Measurements from ENCODE around the gene UBE2D2.

Gene UBE2D2

DNA sequence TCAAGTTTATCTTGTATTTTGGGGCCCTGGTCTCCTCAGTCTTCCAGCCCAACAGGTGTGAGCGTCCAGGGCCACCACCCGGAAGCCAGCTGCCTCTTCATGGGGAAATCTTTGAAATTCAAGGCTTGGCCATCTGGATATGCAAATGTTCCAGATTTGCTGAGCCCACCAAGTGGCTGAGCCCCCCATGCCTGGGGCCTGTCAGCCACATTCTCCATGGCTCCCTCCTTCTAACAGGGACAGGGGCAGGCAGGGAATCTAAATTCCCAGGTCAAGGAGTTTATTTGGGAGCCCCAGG, 72.8 kb downstream of the UBE2D2 start:
- H3K27ac ChIP-seq = no peak overlapping the region; the same call in 1 of the 2 replicates
- TF ChIP-seq, protein P1, sequence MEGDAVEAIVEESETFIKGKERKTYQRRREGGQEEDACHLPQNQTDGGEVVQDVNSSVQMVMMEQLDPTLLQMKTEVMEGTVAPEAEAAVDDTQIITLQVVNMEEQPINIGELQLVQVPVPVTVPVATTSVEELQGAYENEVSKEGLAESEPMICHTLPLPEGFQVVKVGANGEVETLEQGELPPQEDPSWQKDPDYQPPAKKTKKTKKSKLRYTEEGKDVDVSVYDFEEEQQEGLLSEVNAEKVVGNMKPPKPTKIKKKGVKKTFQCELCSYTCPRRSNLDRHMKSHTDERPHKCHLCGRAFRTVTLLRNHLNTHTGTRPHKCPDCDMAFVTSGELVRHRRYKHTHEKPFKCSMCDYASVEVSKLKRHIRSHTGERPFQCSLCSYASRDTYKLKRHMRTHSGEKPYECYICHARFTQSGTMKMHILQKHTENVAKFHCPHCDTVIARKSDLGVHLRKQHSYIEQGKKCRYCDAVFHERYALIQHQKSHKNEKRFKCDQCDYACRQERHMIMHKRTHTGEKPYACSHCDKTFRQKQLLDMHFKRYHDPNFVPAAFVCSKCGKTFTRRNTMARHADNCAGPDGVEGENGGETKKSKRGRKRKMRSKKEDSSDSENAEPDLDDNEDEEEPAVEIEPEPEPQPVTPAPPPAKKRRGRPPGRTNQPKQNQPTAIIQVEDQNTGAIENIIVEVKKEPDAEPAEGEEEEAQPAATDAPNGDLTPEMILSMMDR (conservative IDR thresholded peaks at IDR 0.05) = no peak

DNA sequence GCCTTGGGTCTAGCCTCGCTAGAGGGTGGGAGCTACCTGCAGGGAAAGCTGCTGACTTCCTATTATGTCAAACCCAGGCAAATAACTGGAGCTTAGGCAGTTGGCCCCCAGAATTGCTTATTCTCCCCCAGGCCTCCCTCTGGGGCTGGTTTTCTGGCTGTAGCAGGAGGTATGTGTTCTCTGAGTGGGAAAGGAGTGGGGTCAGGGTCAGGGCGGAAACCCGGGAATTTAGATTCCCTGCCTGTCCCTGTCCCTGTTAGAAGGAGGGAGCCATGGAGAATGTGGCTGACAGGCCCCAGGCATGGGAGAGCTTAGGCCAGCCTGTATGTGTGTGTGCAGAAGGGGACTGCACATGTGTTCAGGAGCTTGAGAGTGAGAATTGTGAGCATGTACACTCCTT, 73.4 kb downstream of the UBE2D2 start:
- TF ChIP-seq, protein P1 (conservative IDR thresholded peaks at IDR 0.05) = no peak
- H3K27ac ChIP-seq = no peak overlapping the region

DNA sequence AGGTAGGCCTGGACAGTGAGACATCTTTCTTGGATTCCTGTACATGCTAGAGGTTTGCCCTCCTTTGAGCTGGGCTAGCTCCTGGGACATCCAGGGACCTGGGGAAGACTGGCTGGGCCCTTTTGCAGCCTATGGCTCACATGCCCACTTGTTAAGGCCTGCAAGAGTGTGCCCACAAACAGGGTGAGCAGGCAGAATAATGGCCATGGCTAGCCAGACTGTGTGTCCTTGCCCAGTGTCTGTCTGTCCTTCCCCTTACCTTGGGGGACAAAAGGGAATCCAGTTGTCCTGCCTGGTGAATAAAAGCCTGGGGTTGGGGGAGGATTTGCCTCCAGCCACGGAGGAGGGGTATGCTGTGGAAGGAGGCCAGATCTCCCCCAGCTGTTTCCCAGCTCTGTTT, 74.1 kb downstream of the UBE2D2 start:
- TF ChIP-seq, protein P1 (conservative IDR thresholded peaks at IDR 0.05) = no peak
- H3K27ac ChIP-seq = no peak overlapping the region

DNA sequence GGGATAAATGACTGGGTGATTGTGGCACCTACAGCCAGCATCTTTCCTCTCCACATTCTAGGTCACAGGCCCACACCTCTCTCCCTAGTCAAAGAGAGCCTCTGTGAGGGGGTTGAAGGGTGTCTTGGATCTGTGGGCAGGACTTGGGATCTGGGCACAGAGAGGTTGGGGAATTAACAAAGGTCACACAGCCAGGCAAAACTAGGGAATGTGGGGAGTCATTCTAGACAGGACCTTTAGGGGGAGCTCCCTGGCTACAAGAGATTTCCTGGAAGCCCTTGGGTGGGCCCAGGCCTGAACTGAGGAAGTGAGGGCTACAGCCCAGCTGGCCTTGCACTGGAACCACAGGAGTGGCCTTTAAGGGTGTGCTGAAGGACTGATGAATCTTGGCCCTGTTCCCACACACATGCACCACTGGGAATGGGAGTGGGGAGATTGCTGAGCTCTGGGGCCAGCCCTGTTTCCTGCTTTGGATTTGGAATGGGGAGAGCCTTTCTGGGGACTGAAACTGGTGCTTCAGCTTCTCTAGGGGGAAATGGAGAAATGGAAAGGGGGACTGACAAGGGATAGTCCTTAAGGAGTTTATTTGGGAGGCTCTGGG, 74.6 kb downstream of the UBE2D2 start:
- TF ChIP-seq, protein P1 (conservative IDR thresholded peaks at IDR 0.05) = peak; percentile 36
- no peak overlapping the region for H3K27ac ChIP-seq

DNA sequence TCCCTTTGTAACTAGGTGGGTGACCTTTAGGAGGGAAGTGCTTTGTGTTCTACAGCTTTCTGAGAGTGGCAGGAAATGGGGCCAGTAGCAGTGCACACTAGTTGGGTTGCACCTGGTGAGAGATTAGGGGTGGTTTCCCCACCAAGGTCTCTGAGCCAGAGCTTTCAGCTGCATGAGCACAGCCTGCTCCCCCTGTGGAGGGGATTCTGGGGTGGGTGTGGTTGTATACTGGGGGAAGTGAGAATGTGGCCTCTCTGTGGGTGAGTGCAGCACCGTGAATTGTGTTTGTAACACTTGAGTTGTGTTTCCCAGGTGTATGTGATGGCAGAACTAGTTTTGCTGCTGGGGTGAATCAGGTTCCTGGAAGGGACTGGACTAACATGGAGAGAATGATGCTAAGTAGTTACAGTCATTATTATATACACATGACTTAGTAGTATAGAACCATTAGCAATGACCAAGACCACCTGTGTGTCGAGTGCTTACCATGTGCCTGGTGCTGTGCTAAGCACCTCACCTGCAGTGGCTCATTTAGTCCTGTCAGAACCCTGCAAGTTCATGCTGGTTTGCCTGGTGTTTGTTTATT, 75.2 kb downstream of the UBE2D2 start:
- no peak overlapping the region for H3K27ac ChIP-seq

GRCh38 chr5:139636975-139637408, 75.9 kb downstream of the UBE2D2 start:
- TF ChIP-seq, protein P1 (conservative IDR thresholded peaks at IDR 0.05) = no peak
- peak overlapping the region; percentile 82 for H3K27ac ChIP-seq

More for the DNA sequence above, 75.2 kb downstream of the UBE2D2 start:
- TF ChIP-seq, protein P1 (conservative IDR thresholded peaks at IDR 0.05) = no peak

DNA sequence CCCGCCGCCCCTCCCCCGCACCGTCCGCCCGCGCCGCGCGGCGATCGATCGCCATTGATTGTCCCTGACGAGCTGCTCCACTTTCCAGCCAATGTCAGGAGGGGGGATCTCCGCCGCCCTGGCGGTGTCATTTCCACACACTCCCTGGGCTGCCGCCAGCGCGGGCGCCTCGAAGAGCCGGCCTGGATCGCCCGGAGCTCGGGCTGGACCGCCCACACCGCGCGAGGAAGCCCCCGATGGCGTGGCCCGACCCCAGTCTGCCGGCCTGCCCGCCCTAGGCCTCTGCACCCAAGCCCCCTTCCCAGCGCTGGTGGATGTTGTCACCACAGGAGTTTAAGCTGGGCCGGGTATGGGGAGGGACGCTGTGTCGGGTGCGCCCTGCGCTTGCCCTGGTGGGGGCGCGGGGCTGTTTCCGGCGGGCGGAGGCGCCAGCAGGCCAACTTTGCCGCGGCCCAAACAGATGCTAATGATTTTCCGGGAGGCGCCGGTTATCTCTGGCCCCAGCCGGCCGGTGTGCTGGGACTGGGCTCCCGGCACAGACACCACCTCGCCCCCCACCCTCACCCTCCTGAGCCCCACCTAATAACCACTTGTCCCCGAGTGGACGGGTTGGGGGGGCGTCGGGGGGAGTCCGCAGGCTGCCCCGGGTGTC, 76.4 kb downstream of the UBE2D2 start:
- peak overlapping the region; percentile 82 for H3K27ac ChIP-seq
- TF ChIP-seq, protein P1 (conservative IDR thresholded peaks at IDR 0.05) = peak; percentile 21

All from VCaP (cell line).